ENCODE measurements around the gene MMP23B.

MMP23B gene

DNA sequence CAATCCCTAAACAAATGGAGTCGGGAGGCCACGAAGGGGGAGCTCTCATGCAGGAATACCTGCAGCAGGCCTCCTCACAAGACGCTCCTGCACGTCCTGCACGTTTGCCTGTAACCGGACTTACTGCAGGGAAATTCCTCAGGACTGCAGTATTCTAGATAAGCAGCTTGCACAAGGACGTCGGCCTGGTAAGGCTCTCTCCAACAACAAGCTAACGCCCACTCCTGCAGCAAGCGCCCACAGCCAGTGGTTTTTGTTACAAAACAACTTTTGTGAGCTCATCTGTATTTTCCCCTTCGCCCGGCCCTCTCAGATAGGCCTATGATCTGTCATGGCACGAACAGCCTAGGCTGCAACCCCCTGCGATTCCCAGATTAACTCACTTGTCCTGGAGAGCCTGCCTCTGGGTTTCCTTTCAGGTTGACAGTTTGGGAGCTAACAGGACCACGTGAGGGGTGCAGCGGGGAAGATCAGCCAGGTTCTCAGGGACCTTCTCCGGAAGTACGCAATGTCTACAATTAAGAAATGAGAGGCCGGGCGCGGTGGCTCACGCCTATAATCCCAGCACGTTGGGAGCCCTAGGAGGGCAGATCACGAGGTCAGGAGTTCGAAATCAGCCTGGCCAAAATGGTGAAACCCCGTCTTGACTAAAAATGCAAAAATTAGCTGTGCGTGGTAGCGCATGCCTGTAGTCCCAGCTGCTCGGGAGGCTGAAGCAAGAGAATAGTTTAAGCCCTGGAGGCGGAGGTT, 17.6 kb upstream of the MMP23B start:
- H3K27ac ChIP-seq: peak overlapping the region; percentile 97
- no peak for TF ChIP-seq CTCF (conservative IDR thresholded peaks at IDR 0.05)
- no peak for TF ChIP-seq ZFX (IDR thresholded peaks at IDR 0.05)

- TF ChIP-seq CTCF (conservative IDR thresholded peaks at IDR 0.05) (no peak), ZFX (IDR thresholded peaks at IDR 0.05) (no peak)
- peak overlapping the region; percentile 97 for H3K27ac ChIP-seq
Observed at GRCh38 chr1:1614954-1615255, 17.1 kb upstream of the MMP23B start.

- peak within 1 kb of the TSS; percentile 97 for H3K27ac ChIP-seq
- TF ChIP-seq ZFX (IDR thresholded peaks at IDR 0.05): peak; percentile 39; the same call in 1 of the 2 replicates
- no peak for TF ChIP-seq CTCF (conservative IDR thresholded peaks at IDR 0.05)
Observed at GRCh38 chr1:1615256-1616044, 16.5 kb upstream of the MMP23B start, which contains the start of gene MIB2. Gene MIB2 (plus strand): TSS chr1:1615500. CDS start chr1:1623453, 7,953 bp downstream.

GRCh38 chr1:1616045-1616790, 15.8 kb upstream of the MMP23B start:
- peak overlapping the region; percentile 97 for H3K27ac ChIP-seq
- TF ChIP-seq ZFX (IDR thresholded peaks at IDR 0.05): 0 out of 2 replicates have a peak, but pooled peaks have one; percentile 42
- no peak for TF ChIP-seq CTCF (conservative IDR thresholded peaks at IDR 0.05)

GRCh38 chr1:1616838-1617237, 15.1 kb upstream of the MMP23B start:
- H3K27ac ChIP-seq: peak overlapping the region; percentile 97; the same call in 1 of the 2 replicates
- TF ChIP-seq CTCF (conservative IDR thresholded peaks at IDR 0.05) (no peak), ZFX (IDR thresholded peaks at IDR 0.05) (no peak)

DNA sequence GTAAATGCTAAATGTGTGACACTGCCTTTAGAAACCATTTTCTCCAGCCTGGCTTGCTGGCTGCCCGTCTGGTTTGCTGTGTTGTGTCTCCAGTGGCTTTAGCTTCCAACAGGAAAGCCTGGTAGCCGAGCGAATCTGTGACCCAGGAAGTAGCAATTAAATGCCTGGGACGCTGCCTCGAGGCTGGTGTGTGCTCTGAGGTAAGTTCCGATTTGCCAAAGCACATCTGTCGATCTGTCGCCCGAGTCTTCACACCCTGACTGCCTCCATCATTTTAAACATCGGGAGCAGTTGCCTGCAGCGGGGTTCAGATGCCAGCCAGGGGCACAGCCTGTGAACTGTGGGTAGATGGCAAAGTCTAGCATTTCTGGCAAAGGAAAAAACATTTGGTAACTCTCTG, 14.5 kb upstream of the MMP23B start:
- H3K27ac ChIP-seq: no peak overlapping the region
- no peak for TF ChIP-seq CTCF (conservative IDR thresholded peaks at IDR 0.05)
- TF ChIP-seq ZFX (IDR thresholded peaks at IDR 0.05): no peak

Data from C4-2B (cell line).